Measurements from ENCODE around the gene POLR2L. TPM values are rescaled to one million over a fixed set of nuclear protein-coding genes. Genes with fewer than 3 reads are reported as not detected.

POLR2L gene
- total and polyA plus RNA-seq, 9 donors = 4.9 to 89.3 (median 62.7) TPM

DNA sequence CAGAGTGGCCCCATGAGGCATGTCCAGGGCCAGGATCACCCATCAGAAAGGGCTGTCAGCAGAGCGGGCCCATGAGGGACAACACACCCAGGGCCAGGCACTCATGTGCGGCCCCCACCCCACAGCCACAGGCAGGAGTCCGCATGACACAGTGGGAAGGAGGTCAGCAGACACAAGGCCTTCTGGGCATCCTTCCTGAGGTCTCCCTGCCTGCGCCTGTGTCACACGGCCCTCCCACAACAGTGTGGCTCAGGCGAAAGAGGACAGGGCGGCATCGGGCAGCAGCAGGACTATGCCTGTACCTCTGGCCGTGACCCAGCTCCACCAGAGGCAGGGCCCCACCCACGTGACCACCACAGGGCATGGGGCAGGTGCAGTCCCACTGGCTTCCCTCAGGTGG, 41.2 kb upstream of the POLR2L start:
- Histone ChIP-seq H3K4me3 (no peak overlapping the region), H3K36me3 (no peaks in the 10 kb centered on the region), H3K27me3 (no peaks in the 10 kb centered on the region), H3K9me3 (no peaks in the 10 kb centered on the region), H3K4me1 (ENCODE audit: insufficient read depth) (no peaks in the 10 kb centered on the region), H3K27ac (no peak overlapping the region)
- intact Hi-C loops (cut with DNase I) = loop anchor here in 1 of 4 donors (5.0 kb wide), 1 partner anchor 1419 kb away; the partner anchor contains the start of genes C11orf21 and TSPAN32
- TF ChIP-seq POLR2A (IDR thresholded peaks at IDR 0.05) (no peak), EP300 (IDR thresholded peaks at IDR 0.05) (no peak)
- TF ChIP-seq, protein P1, sequence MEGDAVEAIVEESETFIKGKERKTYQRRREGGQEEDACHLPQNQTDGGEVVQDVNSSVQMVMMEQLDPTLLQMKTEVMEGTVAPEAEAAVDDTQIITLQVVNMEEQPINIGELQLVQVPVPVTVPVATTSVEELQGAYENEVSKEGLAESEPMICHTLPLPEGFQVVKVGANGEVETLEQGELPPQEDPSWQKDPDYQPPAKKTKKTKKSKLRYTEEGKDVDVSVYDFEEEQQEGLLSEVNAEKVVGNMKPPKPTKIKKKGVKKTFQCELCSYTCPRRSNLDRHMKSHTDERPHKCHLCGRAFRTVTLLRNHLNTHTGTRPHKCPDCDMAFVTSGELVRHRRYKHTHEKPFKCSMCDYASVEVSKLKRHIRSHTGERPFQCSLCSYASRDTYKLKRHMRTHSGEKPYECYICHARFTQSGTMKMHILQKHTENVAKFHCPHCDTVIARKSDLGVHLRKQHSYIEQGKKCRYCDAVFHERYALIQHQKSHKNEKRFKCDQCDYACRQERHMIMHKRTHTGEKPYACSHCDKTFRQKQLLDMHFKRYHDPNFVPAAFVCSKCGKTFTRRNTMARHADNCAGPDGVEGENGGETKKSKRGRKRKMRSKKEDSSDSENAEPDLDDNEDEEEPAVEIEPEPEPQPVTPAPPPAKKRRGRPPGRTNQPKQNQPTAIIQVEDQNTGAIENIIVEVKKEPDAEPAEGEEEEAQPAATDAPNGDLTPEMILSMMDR (IDR thresholded peaks at IDR 0.05) = no peak
- DNase-seq = no peak
- WGBS, 3 donors = 85 to 87% (median 86%) methylated on average over 10 of the region's 10 CpGs

DNA sequence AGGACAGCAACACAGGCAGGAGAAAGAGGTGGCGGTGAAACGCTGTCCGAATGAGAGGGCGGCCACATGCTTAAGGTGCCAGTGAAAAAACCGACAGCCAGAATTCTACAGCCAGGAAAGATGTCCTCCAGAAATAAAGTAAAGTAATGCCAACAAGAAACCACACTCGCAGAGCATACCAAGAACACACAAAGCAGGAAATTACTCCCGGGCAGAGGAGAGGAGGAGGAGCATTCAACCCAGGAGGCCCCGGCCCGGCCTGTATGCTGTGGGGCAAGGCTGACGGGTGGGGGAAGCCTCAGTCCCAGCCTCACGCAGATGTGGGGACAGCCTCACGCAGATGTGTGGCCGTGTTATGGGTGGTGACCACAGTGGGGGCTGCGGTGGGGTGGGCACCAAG, 40.3 kb upstream of the POLR2L start:
- no peaks in the 10 kb centered on the region for H3K27me3 ChIP-seq
- intact Hi-C loops (cut with DNase I) = loop anchor here in 1 of 4 donors (5.0 kb wide), 1 partner anchor 1420 kb away; the partner anchor contains the start of genes C11orf21 and TSPAN32
- WGBS, 3 donors = 79 to 89% (median 89%) methylated on average over 14 of the region's 14 CpGs
- TF ChIP-seq EP300 (IDR thresholded peaks at IDR 0.05) (no peak), POLR2A (IDR thresholded peaks at IDR 0.05) (no peak)
- TF ChIP-seq, protein P1 (IDR thresholded peaks at IDR 0.05) = no peak
- H3K4me1 ChIP-seq (ENCODE audit: insufficient read depth) = no peaks in the 10 kb centered on the region
- H3K9me3 ChIP-seq = no peaks in the 10 kb centered on the region
- no peak overlapping the region for H3K27ac ChIP-seq
- H3K36me3 ChIP-seq = no peaks in the 10 kb centered on the region
- no peak overlapping the region for H3K4me3 ChIP-seq
- no peak for DNase-seq

DNA sequence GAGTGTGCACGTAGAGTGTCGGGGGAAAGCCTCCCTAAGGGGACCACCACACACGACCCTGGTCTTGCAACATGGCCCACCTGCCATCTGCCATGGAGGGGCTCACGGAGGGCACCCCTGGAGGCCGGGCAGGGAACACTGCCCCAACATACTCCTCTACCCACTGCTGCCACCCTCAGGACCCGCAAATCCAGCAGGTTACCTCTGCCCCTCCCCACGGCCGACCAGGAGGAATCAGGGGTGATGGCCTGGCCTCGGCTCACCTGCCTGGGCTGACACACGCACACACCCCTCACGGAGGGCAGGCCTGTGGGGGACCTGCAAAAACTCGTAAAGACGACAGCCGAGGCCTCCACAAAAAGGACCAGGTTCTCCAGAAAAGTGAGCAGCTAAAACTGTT, 38.1 kb upstream of the POLR2L start:
- TF ChIP-seq POLR2A (IDR thresholded peaks at IDR 0.05) = no peak
- TF ChIP-seq, protein P1 (IDR thresholded peaks at IDR 0.05) = no peak
- TF ChIP-seq EP300 (IDR thresholded peaks at IDR 0.05) = no peak
- 85 to 92% (median 91%) methylated on average over 14 of the region's 14 CpGs for WGBS, 3 donors
- Histone ChIP-seq H3K4me3 (no peak overlapping the region), H3K4me1 (ENCODE audit: insufficient read depth) (peaks cover 4% of the 10 kb centered on the region), H3K9me3 (no peaks in the 10 kb centered on the region), H3K27ac (no peak overlapping the region), H3K36me3 (no peaks in the 10 kb centered on the region), H3K27me3 (no peaks in the 10 kb centered on the region)
- DNase-seq = no peak
- intact Hi-C loops (cut with DNase I) = loop anchor here in 1 of 4 donors (5.0 kb wide), 1 partner anchor 1422 kb away; the partner anchor contains the start of genes C11orf21 and TSPAN32

DNA sequence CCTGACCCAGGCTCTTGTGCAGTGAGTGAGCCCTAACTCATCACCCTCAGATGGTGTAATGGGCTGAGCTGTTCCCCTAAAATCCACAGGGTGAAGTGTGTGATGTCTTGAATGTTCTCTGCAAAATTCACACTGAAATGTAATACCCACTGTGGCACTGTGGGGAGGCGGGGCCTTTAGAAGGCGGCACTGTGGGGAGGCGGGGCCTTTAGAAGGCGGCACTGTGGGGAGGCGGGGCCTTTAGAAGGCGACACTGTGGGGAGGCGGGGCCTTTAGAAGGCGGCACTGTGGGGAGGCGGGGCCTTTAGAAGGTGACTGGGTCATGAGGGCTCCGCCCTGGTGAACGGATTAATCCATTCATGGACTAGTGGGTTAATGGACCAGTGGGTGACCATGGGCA, 35.2 kb upstream of the POLR2L start:
- intact Hi-C loops (cut with DNase I) = no loop called here
- no peaks in the 10 kb centered on the region for H3K27me3 ChIP-seq
- no peak for DNase-seq
- H3K4me3 ChIP-seq = no peak overlapping the region
- H3K9me3 ChIP-seq = no peaks in the 10 kb centered on the region
- TF ChIP-seq EP300 (IDR thresholded peaks at IDR 0.05) (no peak), POLR2A (IDR thresholded peaks at IDR 0.05) (no peak)
- TF ChIP-seq, protein P1 (IDR thresholded peaks at IDR 0.05) = no peak
- H3K27ac ChIP-seq = no peak overlapping the region
- no peaks in the 10 kb centered on the region for H3K36me3 ChIP-seq
- peaks cover 10% of the 10 kb centered on the region for H3K4me1 ChIP-seq (ENCODE audit: insufficient read depth)
- 86 to 96% (median 91%) methylated on average over 11 of the region's 11 CpGs for WGBS, 3 donors

All from ovary (tissue), 9 donors.